GM12878 (cell line): ENCODE results near the gene ECT2L. TPM values are rescaled to one million over a fixed set of nuclear protein-coding genes. Genes with fewer than 3 reads are reported as not detected.

ENCODE experiments used
- CEBPZ ChIP-seq: fragments of 150-350 bp; IDR thresholded peaks from 2 replicates; pipeline ENCODE4 v1.6.1; 2016; ENCODE audit warnings: low read depth, low read length
- CREB1 ChIP-seq: IDR thresholded peaks from 2 replicates; pipeline ENCODE4 v1.6.1; 2012; ENCODE audit warnings: low read depth, mild to moderate bottlenecking, inconsistent platforms
- DPF2 ChIP-seq: fragments of 450-650 bp; IDR thresholded peaks from 2 replicates; pipeline ENCODE4 v1.6.1; 2017; ENCODE audit warnings: mild to moderate bottlenecking
- EP300 ChIP-seq, 2 experiments: fragments of 150-350 bp in 1 of 2; IDR thresholded peaks; 2 replicates each; pipeline ENCODE4 v1.6.1; 2011 to 2012; ENCODE audit warnings: low read depth in 2 of 2, low read length in 2 of 2, borderline replicate concordance in 1 of 2, improper control_type of control experiment in 1 of 2, inconsistent platforms in 1 of 2; ENCODE audit not compliant: control insufficient read depth in 1 of 2
- IKZF1 ChIP-seq: fragments of 450-650 bp; conservative IDR thresholded peaks from 2 replicates; pipeline ENCODE4 v1.6.1; 2017; ENCODE audit warnings: antibody characterized with exemption, mild to moderate bottlenecking
- KDM1A ChIP-seq: fragments of 200-600 bp; sonication (generic); IDR thresholded peaks from 2 replicates; pipeline ENCODE4 v1.6.1; 2016; ENCODE audit warnings: borderline replicate concordance
- MTA3 ChIP-seq: IDR thresholded peaks from 2 replicates; pipeline ENCODE4 v1.6.1; 2012; ENCODE audit warnings: low read length, inconsistent platforms, borderline replicate concordance
- NBN ChIP-seq: fragments of 450-650 bp; IDR thresholded peaks from 2 replicates; pipeline ENCODE4 v1.6.1; 2016
- NFYA ChIP-seq: IDR thresholded peaks from 2 replicates; pipeline ENCODE4 v1.6.1; 2011; ENCODE audit warnings: low read depth, mild to moderate bottlenecking, low read length, improper control_type of control experiment, borderline replicate concordance
- NKRF ChIP-seq: fragments of 450-650 bp; conservative IDR thresholded peaks from 2 replicates; pipeline ENCODE4 v1.6.1; 2017; ENCODE audit warnings: mild to moderate bottlenecking, moderate library complexity
- PAX8 ChIP-seq: fragments of 450-650 bp; IDR thresholded peaks from 2 replicates; pipeline ENCODE4 v1.6.1; 2017; ENCODE audit warnings: mild to moderate bottlenecking, moderate library complexity
- POLR2A ChIP-seq: IDR thresholded peaks from 2 replicates; pipeline ENCODE4 v1.6.1; 2011; ENCODE audit warnings: low read depth, mild to moderate bottlenecking, low read length
- RELA ChIP-seq: fragments of 450-650 bp; IDR thresholded peaks from 2 replicates; pipeline ENCODE4 v1.8.0; 2014; ENCODE audit warnings: borderline replicate concordance; ENCODE audit not compliant: partially characterized antibody
- SMARCA5 ChIP-seq: fragments of 450-650 bp; IDR thresholded peaks from 2 replicates; pipeline ENCODE4 v1.6.1; 2017; ENCODE audit warnings: mild to moderate bottlenecking
- SP1 ChIP-seq: IDR thresholded peaks from one replicate; pipeline ENCODE4 v1.6.1; 2011; ENCODE audit warnings: low read depth, low read length
- SRF ChIP-seq, 2 experiments: IDR thresholded peaks; 2 replicates each; pipeline ENCODE4 v1.6.1; 2011; ENCODE audit warnings: low read depth in 2 of 2, low read length in 2 of 2, mild to moderate bottlenecking in 1 of 2, moderate library complexity in 1 of 2
- YBX1 ChIP-seq: fragments of 450-650 bp; IDR thresholded peaks from 2 replicates; pipeline ENCODE4 v1.6.1; 2016; ENCODE audit warnings: antibody characterized with exemption
- ZBTB40 ChIP-seq: fragments of 450-650 bp; IDR thresholded peaks from 2 replicates; pipeline ENCODE4 v1.6.1; 2016; ENCODE audit warnings: mild to moderate bottlenecking, moderate library complexity, borderline replicate concordance
- ZNF274 ChIP-seq: IDR thresholded peaks from one replicate; pipeline ENCODE4 v1.8.0; 2011; ENCODE audit not compliant: insufficient read length, insufficient read depth
- ZNF384 ChIP-seq: IDR thresholded peaks from 2 replicates; pipeline ENCODE4 v1.6.1; 2012; ENCODE audit warnings: low read depth, mild to moderate bottlenecking, low read length, improper control_type of control experiment, borderline replicate concordance
- polyA plus RNA-seq, 11 experiments: library from polyadenylated mRNA; depleted of rRNA in 4 of 11; unstranded in 6 of 11; stranded (reverse) in 5 of 11; fragments of >200 nt; fragmentation: Nextera tagmentation in 4 of 11; fragmentation: Illumina TruSeq in 1 of 11; extraction: Ambion mirVana in 4 of 11; extraction: Trizol in 1 of 11; gene quantifications; 1 replicate in 1 of 11; 2 replicates in 10 of 11; pipeline versions ENCODE4 v1.2.1 to v1.2.3, GENCODE V29; 2011 to 2016; ENCODE audit warnings: inconsistent platforms in 2 of 11, missing spikeins in 2 of 11, low read depth in 1 of 11
- total RNA-seq, 4 experiments: library from RNA; depleted of rRNA in 3 of 4; stranded (reverse); fragments of >200 nt in 3 of 4; fragmentation: Illumina TruSeq in 1 of 4; extraction: Trizol in 1 of 4; gene quantifications; 2 replicates each; pipeline versions ENCODE4 v1.2.1 to v1.2.3, GENCODE V29; 2013 to 2021
- TF ChIP-seq, protein P1 (sequence below): IDR thresholded peaks from 2 replicates; pipeline ENCODE4 v1.6.1; 2012; ENCODE audit warnings: low read length, inconsistent platforms

Gene ECT2L
- total and polyA plus RNA-seq, 10 of the 15 experiments (the other 5 are each of a cell fraction or from before 2014, with no cell fraction given): 0.05 to 0.09 TPM; not detected in 8

DNA sequence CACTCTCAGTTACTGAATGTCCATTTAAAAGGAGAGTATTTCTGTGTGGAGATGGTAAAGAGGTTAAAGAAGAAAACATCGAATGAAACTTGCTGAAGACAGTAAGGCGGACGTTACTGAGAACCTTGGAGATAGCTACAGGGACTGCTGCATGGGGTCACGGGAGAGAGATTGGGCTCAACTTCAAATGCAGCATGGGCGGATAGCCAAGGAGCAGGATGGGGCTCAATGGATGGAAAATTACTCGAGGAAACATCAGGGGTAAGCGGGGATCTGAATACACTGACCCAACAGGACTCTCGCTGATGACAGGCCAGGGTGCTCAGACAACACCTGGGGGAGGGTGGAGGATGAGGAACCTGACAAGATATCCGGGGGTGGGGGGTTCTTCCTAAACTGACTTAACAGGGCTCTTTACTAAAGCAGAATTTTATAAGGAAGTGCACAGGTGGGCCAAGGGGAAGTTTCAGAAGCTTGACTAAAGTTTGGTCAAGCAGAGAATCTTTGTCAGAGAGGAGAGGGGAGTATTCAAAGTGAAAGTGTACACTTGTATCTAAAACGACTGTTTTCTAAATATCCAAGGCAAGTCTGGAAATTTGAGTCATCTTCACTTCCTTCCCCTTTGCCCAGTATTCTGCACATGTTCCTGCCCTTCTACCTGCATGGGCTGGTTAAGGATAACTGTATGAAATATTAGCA is 22.8 kb downstream of the ECT2L start (continued):
- TF ChIP-seq NKRF (no peak), SMARCA5 (no peak), PAX8 (no peak), ZBTB40 (no peak), ZNF384 (no peak), MTA3 (peak; percentile 94), SRF (IDR thresholded peaks at IDR 0.05; ENCODE audit: low read depth in 2 of 2, low read length in 2 of 2) (no peak), ZNF274 (no peak), POLR2A (no peak), NFYA (no peak), NBN (no peak), KDM1A (no peak), CEBPZ (no peak), YBX1 (no peak), SP1 (no peak), DPF2 (peak; percentile 65; the same call in 1 of the 2 replicates), RELA (no peak), CREB1 (peak; percentile 31; the same call in 1 of the 2 replicates), IKZF1 (peak; percentile 86), EP300 (IDR thresholded peaks at IDR 0.05; ENCODE audit: borderline replicate concordance in 1 of 2, control insufficient read depth in 1 of 2, low read depth in 2 of 2, low read length in 2 of 2) (peak; percentile 28 to 60; a peak in 2 of 4 replicates)
- TF ChIP-seq, protein P1, sequence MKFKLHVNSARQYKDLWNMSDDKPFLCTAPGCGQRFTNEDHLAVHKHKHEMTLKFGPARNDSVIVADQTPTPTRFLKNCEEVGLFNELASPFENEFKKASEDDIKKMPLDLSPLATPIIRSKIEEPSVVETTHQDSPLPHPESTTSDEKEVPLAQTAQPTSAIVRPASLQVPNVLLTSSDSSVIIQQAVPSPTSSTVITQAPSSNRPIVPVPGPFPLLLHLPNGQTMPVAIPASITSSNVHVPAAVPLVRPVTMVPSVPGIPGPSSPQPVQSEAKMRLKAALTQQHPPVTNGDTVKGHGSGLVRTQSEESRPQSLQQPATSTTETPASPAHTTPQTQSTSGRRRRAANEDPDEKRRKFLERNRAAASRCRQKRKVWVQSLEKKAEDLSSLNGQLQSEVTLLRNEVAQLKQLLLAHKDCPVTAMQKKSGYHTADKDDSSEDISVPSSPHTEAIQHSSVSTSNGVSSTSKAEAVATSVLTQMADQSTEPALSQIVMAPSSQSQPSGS: peak; percentile 79
